ENCODE results near the gene ADAMTS1.

DNA sequence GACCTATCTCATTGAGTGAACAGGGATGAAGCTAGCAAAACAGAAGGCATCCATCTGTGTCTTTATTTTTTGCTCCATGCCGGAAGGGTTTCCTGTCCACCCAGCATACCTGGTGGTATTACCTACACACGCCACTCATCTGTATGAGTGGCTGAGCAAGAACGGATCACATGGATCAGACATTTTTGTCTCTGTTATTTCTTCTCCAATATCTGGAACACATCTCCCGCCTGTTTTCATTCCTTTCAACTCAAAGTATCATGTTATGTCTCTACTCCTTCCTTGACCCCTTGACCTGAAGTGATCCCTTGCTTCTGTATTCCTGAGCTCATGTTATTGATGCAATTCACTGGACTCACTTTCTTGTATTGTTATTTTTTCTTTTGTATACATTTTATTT lies 24.7 kb downstream of the ADAMTS1 start:
- TF ChIP-seq POLR2A (IDR thresholded peaks at IDR 0.05; ENCODE audit: low read depth, low read length) (no peak), EZH2 (IDR thresholded peaks at IDR 0.05; ENCODE audit: borderline replicate concordance, low read depth, low read length, severe bottlenecking) (no peak)
- TF ChIP-seq, protein P1, sequence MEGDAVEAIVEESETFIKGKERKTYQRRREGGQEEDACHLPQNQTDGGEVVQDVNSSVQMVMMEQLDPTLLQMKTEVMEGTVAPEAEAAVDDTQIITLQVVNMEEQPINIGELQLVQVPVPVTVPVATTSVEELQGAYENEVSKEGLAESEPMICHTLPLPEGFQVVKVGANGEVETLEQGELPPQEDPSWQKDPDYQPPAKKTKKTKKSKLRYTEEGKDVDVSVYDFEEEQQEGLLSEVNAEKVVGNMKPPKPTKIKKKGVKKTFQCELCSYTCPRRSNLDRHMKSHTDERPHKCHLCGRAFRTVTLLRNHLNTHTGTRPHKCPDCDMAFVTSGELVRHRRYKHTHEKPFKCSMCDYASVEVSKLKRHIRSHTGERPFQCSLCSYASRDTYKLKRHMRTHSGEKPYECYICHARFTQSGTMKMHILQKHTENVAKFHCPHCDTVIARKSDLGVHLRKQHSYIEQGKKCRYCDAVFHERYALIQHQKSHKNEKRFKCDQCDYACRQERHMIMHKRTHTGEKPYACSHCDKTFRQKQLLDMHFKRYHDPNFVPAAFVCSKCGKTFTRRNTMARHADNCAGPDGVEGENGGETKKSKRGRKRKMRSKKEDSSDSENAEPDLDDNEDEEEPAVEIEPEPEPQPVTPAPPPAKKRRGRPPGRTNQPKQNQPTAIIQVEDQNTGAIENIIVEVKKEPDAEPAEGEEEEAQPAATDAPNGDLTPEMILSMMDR (IDR thresholded peaks at IDR 0.05; ENCODE audit: extremely low read depth in 1 of 2, insufficient read depth in 1 of 2, low read depth in 1 of 2, low read length in 2 of 2) = no peak

Data from endothelial cell of umbilical vein (primary cell).